Brain microvascular endothelial cell (primary cell): ENCODE measurements around the gene SDF2.

Experiments used
- DNase-seq: peaks from one replicate; pipeline ENCODE4 v3.0.0-alpha.2; 2020
- H3K27ac ChIP-seq: fragments of 250-450 bp; sonication (Bioruptor Pico); 2 replicates; pipeline ENCODE4 v1.5.1; 2020; ENCODE audit warnings: mild to moderate bottlenecking, moderate library complexity
- H3K27me3 ChIP-seq: fragments of 250-450 bp; sonication (Bioruptor Pico); replicated peaks from 2 replicates; pipeline ENCODE4 v1.5.1; 2020; ENCODE audit warnings: mild to moderate bottlenecking
- H3K36me3 ChIP-seq: fragments of 250-450 bp; sonication (Bioruptor Pico); replicated peaks from 2 replicates; pipeline ENCODE4 v1.5.1; 2020; ENCODE audit warnings: mild to moderate bottlenecking
- H3K4me3 ChIP-seq: 2 replicates; pipeline ENCODE4 v1.5.1; 2011; ENCODE audit warnings: low read depth, mild to moderate bottlenecking, control low read depth, low read length, moderate library complexity
- CTCF ChIP-seq: IDR thresholded peaks from 2 replicates; pipeline ENCODE4 v1.5.1; 2011; ENCODE audit warnings: low read depth, mild to moderate bottlenecking, moderate library complexity, low read length, control low read depth, inconsistent platforms; ENCODE audit errors: missing control alignments
- in situ Hi-C: cut with HindIII; loops from 2 replicates; pipeline ENCODE4 v1.10.0; 2017; ENCODE audit warnings: low sequenced_read_pairs, low pct_ligation_motif_present

Gene SDF2

GRCh38 chr17:28661635-28662526 lies at the start of gene SDF2, which contains the start of gene SUPT6H:
SDF2 (minus strand) TSS chr17:28661906; CDS start chr17:28661876, 30 bp downstream.
SUPT6H (plus strand) TSS chr17:28662205; CDS start chr17:28673402, 11,197 bp downstream.
- in situ Hi-C loops, result no loop called here
- Histone ChIP-seq H3K27ac (peak within 1 kb of the TSS; percentile 96), H3K27me3 (no peaks in the 10 kb centered on the region), H3K4me3 (peak within 1 kb of the TSS; percentile 98), H3K36me3 (peaks cover 21% of the 10 kb centered on the region)
- DNase-seq, result peak; percentile 85
- no peak for TF ChIP-seq CTCF

- Histone ChIP-seq H3K4me3 (peak overlapping the region; percentile 61), H3K27me3 (no peaks in the 10 kb centered on the region), H3K27ac (peak overlapping the region; percentile 71), H3K36me3 (peaks cover 14% of the 10 kb centered on the region)
- no peak for TF ChIP-seq CTCF
- in situ Hi-C loops, result no loop called here
- DNase-seq, result peak; percentile 76
These were observed 49.4 kb upstream of the SDF2 start for GRCh38 chr17:28710861-28711722.

GRCh38 chr17:28707339-28707720 lies 45.6 kb upstream of the SDF2 start:
- DNase-seq, result no peak
- no peak overlapping the region for H3K4me3 ChIP-seq
- no peak overlapping the region for H3K27ac ChIP-seq
- peaks cover 12% of the 10 kb centered on the region for H3K36me3 ChIP-seq
- no peak for TF ChIP-seq CTCF
- in situ Hi-C loops, result no loop called here
- H3K27me3 ChIP-seq, result no peaks in the 10 kb centered on the region

- no peak overlapping the region for H3K27ac ChIP-seq
- in situ Hi-C loops, result no loop called here
- TF ChIP-seq CTCF, result no peak
These were observed 45.0 kb upstream of the SDF2 start for GRCh38 chr17:28706471-28707338.

GRCh38 chr17:28705728-28706334 lies 44.1 kb upstream of the SDF2 start:
- peaks cover 27% of the 10 kb centered on the region for H3K36me3 ChIP-seq
- no peak for TF ChIP-seq CTCF
- H3K27ac ChIP-seq, result no peak overlapping the region
- H3K27me3 ChIP-seq, result no peaks in the 10 kb centered on the region
- H3K4me3 ChIP-seq, result no peak overlapping the region
- no peak for DNase-seq
- in situ Hi-C loops, result no loop called here

More at GRCh38 chr17:28706471-28707338, 45.0 kb upstream of the SDF2 start:
- DNase-seq, result no peak
- no peak overlapping the region for H3K4me3 ChIP-seq
- peaks cover 18% of the 10 kb centered on the region for H3K36me3 ChIP-seq
- no peaks in the 10 kb centered on the region for H3K27me3 ChIP-seq
